Measurements from ENCODE around the gene CHID1.
A peak's percentile ranks its signal among the peaks of the same experiment; 100 is the strongest.

Gene CHID1

GRCh38 chr11:883527-883926, 27.1 kb downstream of the CHID1 start:
- DNase-seq: no peak

- DNase-seq: no peak
Observed at GRCh38 chr11:882596-882995, 28.0 kb downstream of the CHID1 start.

- DNase-seq: no peak
Observed at GRCh38 chr11:880447-880846, 30.2 kb downstream of the CHID1 start.

- no peak for DNase-seq
Observed at GRCh38 chr11:877565-877964, 33.0 kb downstream of the CHID1 start.

- DNase-seq: peak; percentile 17
Observed at GRCh38 chr11:876545-876944, 34.1 kb downstream of the CHID1 start.

GRCh38 chr11:875769-876301, 34.8 kb downstream of the CHID1 start:
- DNase-seq: no peak

GRCh38 chr11:875203-875602, 35.4 kb downstream of the CHID1 start:
- no peak for DNase-seq

- DNase-seq: no peak
Observed at GRCh38 chr11:873706-874105, 36.9 kb downstream of the CHID1 start.

- no peak for DNase-seq
Observed at GRCh38 chr11:872799-873198, 37.8 kb downstream of the CHID1 start.

- no peak for DNase-seq
Observed at GRCh38 chr11:871472-871871, 39.1 kb downstream of the CHID1 start.

GRCh38 chr11:870418-870817, 40.2 kb downstream of the CHID1 start:
- no peak for DNase-seq

- DNase-seq: no peak
Observed at GRCh38 chr11:870127-870413, 40.5 kb downstream of the CHID1 start.

GRCh38 chr11:869399-870126, 41.0 kb downstream of the CHID1 start:
- no peak for DNase-seq

GRCh38 chr11:868802-869201, 41.8 kb downstream of the CHID1 start:
- no peak for DNase-seq

- DNase-seq: no peak
Observed at GRCh38 chr11:868394-868793, 42.2 kb downstream of the CHID1 start.

GRCh38 chr11:867856-868358, 42.7 kb downstream of the CHID1 start:
- no peak for DNase-seq

GRCh38 chr11:866481-866880, 44.1 kb downstream of the CHID1 start:
- no peak for DNase-seq

GRCh38 chr11:865462-866430, 44.9 kb downstream of the CHID1 start:
- DNase-seq: no peak

- DNase-seq: no peak
Observed at GRCh38 chr11:864898-865297, 45.7 kb downstream of the CHID1 start.

GRCh38 chr11:863910-864827, 46.4 kb downstream of the CHID1 start:
- DNase-seq: no peak

GRCh38 chr11:863023-863909, 47.3 kb downstream of the CHID1 start:
- no peak for DNase-seq

- DNase-seq: no peak
Observed at GRCh38 chr11:862696-863022, 48.0 kb downstream of the CHID1 start.
